ENCODE measurements around the gene WWOX. TPM values are rescaled to one million over a fixed set of nuclear protein-coding genes. Genes with fewer than 3 reads are reported as not detected.

Gene WWOX
- total RNA-seq, 2 experiments from 2014 or later = 19.1 to 23.7 TPM

DNA sequence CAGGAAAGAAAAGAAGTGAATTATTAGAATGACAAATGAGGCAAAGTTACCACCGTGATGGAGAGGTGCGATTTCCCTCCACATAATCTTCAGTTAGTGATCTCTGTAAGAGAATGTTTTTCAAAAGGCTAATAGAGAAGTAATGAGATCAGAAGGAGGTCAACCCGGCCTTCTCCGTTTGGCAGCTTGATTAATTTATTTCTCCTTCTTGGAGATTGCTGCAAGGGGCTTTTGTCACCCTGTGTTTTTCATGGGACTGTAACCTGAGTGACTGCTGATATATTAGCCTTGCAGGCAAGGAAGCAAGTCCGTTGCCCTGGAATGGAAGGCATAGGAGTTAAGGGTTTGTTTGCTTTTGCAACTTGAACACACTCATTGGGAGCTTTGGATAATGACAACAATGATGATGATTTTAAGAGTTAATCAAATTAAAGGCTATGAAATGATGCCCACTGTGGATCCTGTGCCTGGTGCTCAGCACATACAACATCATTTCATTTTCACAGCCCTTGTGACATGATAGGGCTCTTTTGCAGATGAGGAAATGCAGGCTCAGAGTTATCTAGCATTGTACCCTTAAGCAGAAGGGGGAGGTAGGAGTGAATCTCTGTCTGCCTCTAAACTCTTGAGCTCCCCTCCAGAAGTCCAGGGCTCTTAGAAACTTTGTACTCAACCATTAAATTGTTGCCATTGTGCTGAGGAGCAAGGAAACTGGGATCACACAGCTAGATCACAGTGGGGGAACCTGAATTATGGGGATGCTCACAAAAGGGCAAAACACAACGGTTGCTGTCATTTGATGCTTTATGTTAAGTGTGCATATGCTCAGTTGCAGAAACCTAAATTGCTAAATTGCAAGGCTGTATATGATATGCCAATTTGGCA is 226.3 kb downstream of the WWOX start:
- Mint-ChIP-seq H3K4me3 (no peak overlapping the region), H3K27me3 (no peaks in the 10 kb centered on the region), H3K4me1 (ENCODE audit: low read depth) (no peaks in the 10 kb centered on the region), H3K36me3 (ENCODE audit: low read depth) (no peaks in the 10 kb centered on the region), H3K27ac (no peak overlapping the region), H3K9me3 (no peaks in the 10 kb centered on the region)
- DNase-seq (no peak), ATAC-seq (no peak)
- TF ChIP-seq, protein P1, sequence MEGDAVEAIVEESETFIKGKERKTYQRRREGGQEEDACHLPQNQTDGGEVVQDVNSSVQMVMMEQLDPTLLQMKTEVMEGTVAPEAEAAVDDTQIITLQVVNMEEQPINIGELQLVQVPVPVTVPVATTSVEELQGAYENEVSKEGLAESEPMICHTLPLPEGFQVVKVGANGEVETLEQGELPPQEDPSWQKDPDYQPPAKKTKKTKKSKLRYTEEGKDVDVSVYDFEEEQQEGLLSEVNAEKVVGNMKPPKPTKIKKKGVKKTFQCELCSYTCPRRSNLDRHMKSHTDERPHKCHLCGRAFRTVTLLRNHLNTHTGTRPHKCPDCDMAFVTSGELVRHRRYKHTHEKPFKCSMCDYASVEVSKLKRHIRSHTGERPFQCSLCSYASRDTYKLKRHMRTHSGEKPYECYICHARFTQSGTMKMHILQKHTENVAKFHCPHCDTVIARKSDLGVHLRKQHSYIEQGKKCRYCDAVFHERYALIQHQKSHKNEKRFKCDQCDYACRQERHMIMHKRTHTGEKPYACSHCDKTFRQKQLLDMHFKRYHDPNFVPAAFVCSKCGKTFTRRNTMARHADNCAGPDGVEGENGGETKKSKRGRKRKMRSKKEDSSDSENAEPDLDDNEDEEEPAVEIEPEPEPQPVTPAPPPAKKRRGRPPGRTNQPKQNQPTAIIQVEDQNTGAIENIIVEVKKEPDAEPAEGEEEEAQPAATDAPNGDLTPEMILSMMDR (IDR thresholded peaks at IDR 0.05) = no peak
- POLR2A ChIA-PET = no interaction called here
- intact Hi-C loops (cut with micrococcal nuclease) = no loop called here
- CTCF ChIA-PET = no interaction called here

DNA sequence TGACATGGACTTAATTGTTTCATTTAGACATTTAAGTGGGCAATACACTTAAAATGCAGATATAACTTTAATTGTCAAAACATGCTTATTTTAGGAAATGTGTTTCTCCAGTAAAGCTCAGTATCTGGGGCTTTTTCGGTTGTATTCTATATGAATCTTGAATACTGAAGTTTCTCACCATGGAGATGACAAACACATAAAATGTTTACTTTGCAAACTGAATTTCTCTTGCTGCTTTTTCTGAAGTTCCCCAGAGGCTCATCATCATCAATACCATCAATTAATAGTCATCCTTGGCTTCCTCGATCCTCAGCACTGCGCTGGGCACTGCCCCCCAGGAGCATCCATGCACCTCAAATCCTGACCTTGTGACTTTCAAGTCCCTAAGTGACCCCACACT is 227.3 kb downstream of the WWOX start:
- H3K9me3 Mint-ChIP-seq = no peaks in the 10 kb centered on the region
- H3K27ac Mint-ChIP-seq = no peak overlapping the region
- H3K4me1 Mint-ChIP-seq (ENCODE audit: low read depth) = no peaks in the 10 kb centered on the region
- ChIA-PET CTCF (no interaction called here), POLR2A (no interaction called here)
- no peaks in the 10 kb centered on the region for H3K36me3 Mint-ChIP-seq (ENCODE audit: low read depth)
- TF ChIP-seq, protein P1 (IDR thresholded peaks at IDR 0.05) = no peak
- DNase-seq (no peak), ATAC-seq (no peak)
- intact Hi-C loops (cut with micrococcal nuclease) = no loop called here
- no peaks in the 10 kb centered on the region for H3K27me3 Mint-ChIP-seq
- no peak overlapping the region for H3K4me3 Mint-ChIP-seq

GRCh38 chr16:78331731-78332130 is 232.3 kb downstream of the WWOX start:
- CTCF ChIA-PET = no interaction called here
- POLR2A ChIA-PET = no interaction called here
- TF ChIP-seq, protein P1 (IDR thresholded peaks at IDR 0.05) = no peak
- H3K4me1 Mint-ChIP-seq (ENCODE audit: low read depth) = no peaks in the 10 kb centered on the region
- H3K36me3 Mint-ChIP-seq (ENCODE audit: low read depth) = no peaks in the 10 kb centered on the region
- intact Hi-C loops (cut with micrococcal nuclease) = no loop called here
- H3K27ac Mint-ChIP-seq = no peak overlapping the region
- no peak overlapping the region for H3K4me3 Mint-ChIP-seq
- DNase-seq = no peak
- ATAC-seq = no peak
- no peaks in the 10 kb centered on the region for H3K27me3 Mint-ChIP-seq
- no peaks in the 10 kb centered on the region for H3K9me3 Mint-ChIP-seq

DNA sequence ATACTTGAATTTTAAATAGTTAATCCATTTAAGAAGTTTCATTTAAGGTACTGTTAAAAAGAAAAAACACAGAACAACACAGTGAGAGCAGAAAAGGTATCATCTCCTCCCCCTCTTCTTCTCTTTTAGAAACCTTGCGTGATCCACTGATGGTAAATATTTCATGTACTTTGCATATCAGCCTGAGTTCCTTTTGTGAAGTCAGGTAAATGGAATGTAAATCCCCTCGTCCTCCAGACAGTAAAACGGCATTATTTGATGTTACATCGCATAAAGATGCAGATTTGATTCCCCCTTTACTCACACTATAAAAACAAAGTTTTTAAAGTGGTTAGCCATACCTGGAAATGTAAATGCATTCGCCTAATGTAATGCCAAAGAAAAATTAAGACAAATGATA is 234.4 kb downstream of the WWOX start:
- ATAC-seq (no peak), DNase-seq (no peak)
- Mint-ChIP-seq H3K27me3 (no peaks in the 10 kb centered on the region), H3K9me3 (no peaks in the 10 kb centered on the region), H3K27ac (no peak overlapping the region), H3K36me3 (ENCODE audit: low read depth) (no peaks in the 10 kb centered on the region), H3K4me1 (ENCODE audit: low read depth) (no peaks in the 10 kb centered on the region), H3K4me3 (no peak overlapping the region)
- ChIA-PET CTCF (no interaction called here), POLR2A (no interaction called here)
- TF ChIP-seq, protein P1 (IDR thresholded peaks at IDR 0.05) = no peak
- intact Hi-C loops (cut with micrococcal nuclease) = no loop called here

- CTCF ChIA-PET = no interaction called here
- Mint-ChIP-seq H3K4me1 (ENCODE audit: low read depth) (no peaks in the 10 kb centered on the region), H3K9me3 (peaks cover 7% of the 10 kb centered on the region), H3K4me3 (no peak overlapping the region), H3K36me3 (ENCODE audit: low read depth) (peaks cover 5% of the 10 kb centered on the region), H3K27me3 (no peaks in the 10 kb centered on the region), H3K27ac (no peak overlapping the region)
- POLR2A ChIA-PET = no interaction called here
- TF ChIP-seq, protein P1 (IDR thresholded peaks at IDR 0.05) = no peak
- ATAC-seq (no peak), DNase-seq (no peak)
- intact Hi-C loops (cut with micrococcal nuclease) = no loop called here
These were observed 241.1 kb downstream of the WWOX start for GRCh38 chr16:78340590-78340989.

All from activated CD8-positive, alpha-beta T cell treated with anti-CD3 and anti-CD28 coated beads for 36 hours (primary cell).